ENCODE measurements around the gene SPATA6. TPM values are rescaled to one million over a fixed set of nuclear protein-coding genes. Genes with fewer than 3 reads are reported as not detected.
A peak's percentile ranks its signal among the peaks of the same experiment; 100 is the strongest.

Gene SPATA6
- total RNA-seq, 1 donor from 2014 or later = 0.79 TPM

- Histone ChIP-seq H3K4me3 (ENCODE audit: low read depth, low read length) (no peak overlapping the region), H3K36me3 (ENCODE audit: control insufficient read depth, insufficient read depth, low read length) (no peaks in the 10 kb centered on the region), H3K27me3 (ENCODE audit: control insufficient read depth, insufficient read depth, low read length) (no peaks in the 10 kb centered on the region)
- DNase-seq (ENCODE audit: low read depth) (peak; percentile 21), FAIRE-seq (no peak)
- TF ChIP-seq CTCF (IDR thresholded peaks at IDR 0.05; ENCODE audit: insufficient read depth, low read length, severe bottlenecking) = no peak
These were observed 1.5 kb downstream of the SPATA6 start for GRCh38 chr1:48470481-48470855.

- Histone ChIP-seq H3K27me3 (ENCODE audit: control insufficient read depth, insufficient read depth, low read length) (no peaks in the 10 kb centered on the region), H3K4me3 (ENCODE audit: low read depth, low read length) (no peak overlapping the region), H3K36me3 (ENCODE audit: control insufficient read depth, insufficient read depth, low read length) (no peaks in the 10 kb centered on the region)
- no peak for TF ChIP-seq CTCF (IDR thresholded peaks at IDR 0.05; ENCODE audit: insufficient read depth, low read length, severe bottlenecking)
- peak; percentile 50 for DNase-seq (ENCODE audit: low read depth)
- peak; percentile 72 for FAIRE-seq
These were observed 2.2 kb downstream of the SPATA6 start for GRCh38 chr1:48469616-48470480.

DNA sequence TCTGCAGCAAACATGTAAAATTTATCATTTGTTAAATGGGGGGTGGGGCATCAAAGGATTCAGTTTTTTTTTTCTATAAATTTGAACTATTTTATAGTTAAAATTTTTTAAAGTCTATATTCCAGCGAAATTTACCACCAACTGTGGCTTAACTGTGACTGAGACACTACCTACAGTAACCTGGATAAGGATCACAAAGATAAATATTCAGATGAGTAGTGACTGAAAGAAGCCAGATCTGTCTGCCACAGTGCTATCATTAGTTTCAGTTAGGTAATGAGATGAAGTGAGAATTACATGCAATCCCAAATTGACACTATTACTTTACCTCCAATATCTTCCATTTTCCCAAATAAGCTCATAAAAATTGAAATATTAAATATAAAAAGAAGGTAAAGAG, 5.4 kb downstream of the SPATA6 start:
- DNase-seq (ENCODE audit: low read depth) (no peak), FAIRE-seq (no peak)
- Histone ChIP-seq H3K4me3 (ENCODE audit: low read depth, low read length) (no peak overlapping the region), H3K36me3 (ENCODE audit: control insufficient read depth, insufficient read depth, low read length) (no peaks in the 10 kb centered on the region), H3K27me3 (ENCODE audit: control insufficient read depth, insufficient read depth, low read length) (no peaks in the 10 kb centered on the region)
- TF ChIP-seq CTCF (IDR thresholded peaks at IDR 0.05; ENCODE audit: insufficient read depth, low read length, severe bottlenecking) = no peak

- FAIRE-seq = no peak
These were observed 9.2 kb downstream of the SPATA6 start for GRCh38 chr1:48462716-48463302.

GRCh38 chr1:48450505-48450904, 21.5 kb downstream of the SPATA6 start:
- no peak for TF ChIP-seq CTCF (IDR thresholded peaks at IDR 0.05; ENCODE audit: insufficient read depth, low read length, severe bottlenecking)
- H3K4me3 ChIP-seq (ENCODE audit: low read depth, low read length) = no peak overlapping the region
- H3K36me3 ChIP-seq (ENCODE audit: control insufficient read depth, insufficient read depth, low read length) = no peaks in the 10 kb centered on the region
- FAIRE-seq (no peak), DNase-seq (ENCODE audit: low read depth) (no peak)
- no peaks in the 10 kb centered on the region for H3K27me3 ChIP-seq (ENCODE audit: control insufficient read depth, insufficient read depth, low read length)

More at GRCh38 chr1:48462716-48463302, 9.2 kb downstream of the SPATA6 start:
- Histone ChIP-seq H3K36me3 (ENCODE audit: control insufficient read depth, insufficient read depth, low read length) (no peaks in the 10 kb centered on the region), H3K27me3 (ENCODE audit: control insufficient read depth, insufficient read depth, low read length) (no peaks in the 10 kb centered on the region), H3K4me3 (ENCODE audit: low read depth, low read length) (no peak overlapping the region)
- DNase-seq (ENCODE audit: low read depth) = no peak
- TF ChIP-seq CTCF (IDR thresholded peaks at IDR 0.05; ENCODE audit: insufficient read depth, low read length, severe bottlenecking) = no peak

Data from bronchial epithelial cell (primary cell).